Keratinocyte (primary cell): ENCODE results near the gene KRTAP21-3. TPM values are rescaled to one million over a fixed set of nuclear protein-coding genes. Genes with fewer than 3 reads are reported as not detected.

Experiments
- DNase-seq: peaks from one replicate; pipeline ENCODE4 v3.0.0-alpha.2; 2011; ENCODE audit warnings: low read depth, missing footprints, low spot score
- FAIRE-seq: peaks from 2 replicates; lab custom pipeline; 2011; peaks lifted over from hg19 to GRCh38; lab: Jason Lieb, UNC
- H2AFZ ChIP-seq: 2 replicates; pipeline ENCODE4 v1.6.0; 2012; ENCODE audit warnings: low read length, control low read depth, inconsistent platforms; ENCODE audit not compliant: control insufficient read depth
- H3K27ac ChIP-seq: 2 replicates; pipeline ENCODE4 v1.5.1; 2011; ENCODE audit warnings: low read length; ENCODE audit not compliant: control insufficient read depth, insufficient read depth
- H3K27me3 ChIP-seq: 3 replicates; pipeline ENCODE4 v1.6.0; 2011; ENCODE audit warnings: low read length; ENCODE audit not compliant: control insufficient read depth, insufficient read depth; ENCODE audit errors: extremely low read depth
- H3K36me3 ChIP-seq, 2 experiments: 2 replicates in 1 of 2; 3 replicates in 1 of 2; pipeline ENCODE4 v1.5.1; 2011; ENCODE audit warnings: low read length in 2 of 2, mild to moderate bottlenecking in 1 of 2; ENCODE audit not compliant: control insufficient read depth in 2 of 2, insufficient read depth in 2 of 2; ENCODE audit errors: extremely low read depth in 1 of 2
- H3K4me1 ChIP-seq: 3 replicates; pipeline ENCODE4 v1.5.1; 2011; ENCODE audit warnings: low read length; ENCODE audit not compliant: control insufficient read depth, insufficient read depth; ENCODE audit errors: extremely low read depth
- H3K4me2 ChIP-seq: 3 replicates; pipeline ENCODE4 v1.6.0; 2011; ENCODE audit warnings: low read depth, low read length; ENCODE audit not compliant: control insufficient read depth, insufficient read depth; ENCODE audit errors: extremely low read depth
- H3K4me3 ChIP-seq, 3 experiments: fragments of 200-600 bp in 1 of 3; sonication (generic) in 1 of 3; 2 replicates in 2 of 3; 3 replicates in 1 of 3; pipeline ENCODE4 v1.5.1; 2011 to 2016; ENCODE audit warnings: low read length in 3 of 3, mild to moderate bottlenecking in 3 of 3, control low read depth in 2 of 3, inconsistent platforms in 1 of 3, low read depth in 1 of 3, mixed read lengths in 1 of 3, mixed run types in 1 of 3, moderate library complexity in 1 of 3; ENCODE audit not compliant: control insufficient read depth in 2 of 3, insufficient read depth in 2 of 3; ENCODE audit errors: extremely low read depth in 1 of 3
- H3K79me2 ChIP-seq: 2 replicates; pipeline ENCODE4 v1.6.0; 2012; ENCODE audit warnings: low read length; ENCODE audit not compliant: control insufficient read depth, insufficient read depth
- H3K9ac ChIP-seq: 3 replicates; pipeline ENCODE4 v1.6.0; 2011; ENCODE audit warnings: low read length; ENCODE audit not compliant: control insufficient read depth, insufficient read depth; ENCODE audit errors: extremely low read depth
- H3K9me1 ChIP-seq: 3 replicates; pipeline ENCODE4 v1.6.0; 2011; ENCODE audit warnings: low read length; ENCODE audit not compliant: control insufficient read depth, insufficient read depth; ENCODE audit errors: extremely low read depth
- H3K9me3 ChIP-seq: 2 replicates; pipeline ENCODE4 v1.5.1; 2012; ENCODE audit warnings: low read depth, low read length; ENCODE audit not compliant: control insufficient read depth
- H4K20me1 ChIP-seq: 3 replicates; pipeline ENCODE4 v1.6.0; 2011; ENCODE audit warnings: low read length; ENCODE audit not compliant: control insufficient read depth, insufficient read depth; ENCODE audit errors: extremely low read depth
- CTCF ChIP-seq, 3 experiments: IDR thresholded peaks in 1 of 3; conservative IDR thresholded peaks in 1 of 3; optimal IDR thresholded peaks in 1 of 3; 2 replicates in 2 of 3; 3 replicates in 1 of 3; pipeline versions ENCODE3 to v1.5.1; 2011; ENCODE audit warnings: low read length in 3 of 3, mild to moderate bottlenecking in 3 of 3, moderate library complexity in 2 of 3, control low read depth in 1 of 3, inconsistent platforms in 1 of 3; ENCODE audit not compliant: insufficient read depth in 2 of 3; ENCODE audit errors: extremely low read depth in 1 of 3
- EZH2 ChIP-seq: IDR thresholded peaks from one replicate; pipeline ENCODE4 v1.6.1; 2012; ENCODE audit warnings: inconsistent platforms, mild to moderate bottlenecking, low read length, moderate library complexity
- dilution Hi-C: fragments of 300-500 bp; cut with MboI; formaldehyde crosslinking; loops from one replicate; pipeline ENCODE4 v1.7.0; 2020; ENCODE audit warnings: low sequenced_read_pairs; ENCODE audit not compliant: extremely low pct_ligation_motif_present
- polyA minus RNA-seq, 3 experiments: library from RNA; depleted of rRNA, polyadenylated mRNA; stranded (reverse); fragments of >200 nt; gene quantifications; 1 replicate in 1 of 3; 2 replicates in 1 of 3; 3 replicates in 1 of 3; pipeline ENCODE4 v1.2.3, GENCODE V29; 2011
- polyA plus RNA-seq, 5 experiments: library from polyadenylated mRNA; depleted of rRNA in 3 of 5; stranded (reverse) in 3 of 5; stranded (forward) in 1 of 5; unstranded in 1 of 5; fragments of >200 nt; gene quantifications; 1 replicate in 1 of 5; 2 replicates in 3 of 5; 3 replicates in 1 of 5; pipeline versions ENCODE4 v1.2.1 to v1.2.3, GENCODE V29; 2011 to 2012; ENCODE audit warnings: missing spikeins in 2 of 5, low read depth in 1 of 5, low replicate concordance in 1 of 5

The KRTAP21-3 gene, protein sequence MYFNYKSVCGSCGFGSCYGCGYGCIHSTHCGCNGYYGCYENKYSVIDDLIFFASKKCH
- polyA plus RNA-seq (not detected in 3 replicates), polyA minus RNA-seq (not detected in 3 replicates)
- polyA plus RNA-seq (2011; ENCODE audit: low read depth) = not detected
- not detected in 2 replicates for polyA plus RNA-seq (2011; cell fraction: cytosol; rRNA removed)
- not detected in 2 replicates for polyA plus RNA-seq (2011; cell fraction: nucleus; rRNA removed)
- not detected in 2 replicates for polyA plus RNA-seq (2012; ENCODE audit: low replicate concordance)
- not detected for polyA minus RNA-seq (2011; cell fraction: cytosol; rRNA and poly(A)+ RNA removed)
- polyA minus RNA-seq (2011; cell fraction: nucleus; rRNA and poly(A)+ RNA removed) = not detected in 2 replicates

DNA sequence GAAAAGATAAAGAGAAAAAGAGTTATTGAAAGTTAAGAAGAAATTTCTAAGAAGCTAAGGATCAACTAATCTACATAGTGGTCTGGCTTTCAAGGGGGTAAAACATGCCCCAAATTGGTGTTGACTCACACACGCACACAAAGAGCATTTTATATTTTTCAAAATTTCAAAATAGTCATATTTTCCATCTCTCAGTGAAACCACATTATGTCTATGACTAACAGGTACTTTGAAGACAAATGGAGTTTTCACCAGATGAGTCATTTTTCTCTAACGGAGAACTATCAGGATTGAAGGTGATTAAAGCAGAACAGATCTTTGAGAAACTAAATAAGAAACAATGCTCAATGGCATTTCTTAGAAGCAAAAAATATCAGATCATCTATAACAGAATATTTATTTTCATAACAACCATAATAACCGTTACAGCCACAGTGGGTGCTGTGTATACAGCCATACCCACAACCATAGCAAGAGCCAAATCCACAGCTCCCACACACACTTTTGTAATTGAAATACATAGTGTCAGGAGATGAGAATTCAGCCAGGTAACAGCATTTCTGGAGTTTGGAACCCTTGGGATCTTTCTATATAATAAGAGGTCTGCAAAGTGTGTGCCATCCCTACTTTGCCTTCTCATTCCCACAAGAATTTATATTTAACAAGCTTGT is at the start of gene KRTAP21-3:
TSS of gene KRTAP21-3 (minus strand) at position 539 of the 671 bp plus-strand sequence. CDS start at position 521, 18 bp downstream.
- no peak for TF ChIP-seq CTCF (optimal IDR thresholded peaks at IDR 0.05 in 1 of 3, IDR thresholded peaks at IDR 0.05 in 1 of 3, conservative IDR thresholded peaks at IDR 0.05 in 1 of 3; ENCODE audit: extremely low read depth in 1 of 3, insufficient read depth in 2 of 3, low read length in 3 of 3)
- TF ChIP-seq EZH2 = no peak
- H3K4me1 ChIP-seq = peaks cover 27% of the 10 kb centered on the region
- H3K4me2 ChIP-seq = peak within 1 kb of the TSS; percentile 55
- peak within 1 kb of the TSS; percentile 81 for H3K27ac ChIP-seq
- H3K36me3 ChIP-seq = no peaks in the 10 kb centered on the region
- H4K20me1 ChIP-seq = no peaks in the 10 kb centered on the region
- H3K9me3 ChIP-seq = no peaks in the 10 kb centered on the region
- no peaks in the 10 kb centered on the region for H3K9me1 ChIP-seq
- H3K27me3 ChIP-seq = no peaks in the 10 kb centered on the region
- H3K9ac ChIP-seq = peak within 1 kb of the TSS; percentile 34
- dilution Hi-C loops = no loop called here
- H2AFZ ChIP-seq = no peak within 1 kb of the TSS
- peak; percentile 9 for FAIRE-seq
- H3K79me2 ChIP-seq = no peaks in the 10 kb centered on the region
- H3K4me3 ChIP-seq = no peak within 1 kb of the TSS
- peak; percentile 69 for DNase-seq

GRCh38 chr21:30760776-30761175 is 42.2 kb upstream of the KRTAP21-3 start:
- DNase-seq (no peak), FAIRE-seq (no peak)
- no peak overlapping the region for H3K4me2 ChIP-seq
- no peak overlapping the region for H3K4me3 ChIP-seq
- H3K36me3 ChIP-seq = no peaks in the 10 kb centered on the region
- no peak overlapping the region for H2AFZ ChIP-seq
- no peaks in the 10 kb centered on the region for H3K4me1 ChIP-seq
- H3K9me3 ChIP-seq = no peaks in the 10 kb centered on the region
- dilution Hi-C loops = no loop called here
- H4K20me1 ChIP-seq = no peaks in the 10 kb centered on the region
- peaks cover 3% of the 10 kb centered on the region for H3K27me3 ChIP-seq
- no peaks in the 10 kb centered on the region for H3K79me2 ChIP-seq
- TF ChIP-seq EZH2 = no peak
- no peak for TF ChIP-seq CTCF (optimal IDR thresholded peaks at IDR 0.05 in 1 of 3, IDR thresholded peaks at IDR 0.05 in 1 of 3, conservative IDR thresholded peaks at IDR 0.05 in 1 of 3; ENCODE audit: extremely low read depth in 1 of 3, insufficient read depth in 2 of 3, low read length in 3 of 3)
- no peaks in the 10 kb centered on the region for H3K9me1 ChIP-seq
- no peak overlapping the region for H3K9ac ChIP-seq
- no peak overlapping the region for H3K27ac ChIP-seq
